ENCODE results near the gene BATF3.

The BATF3 gene

DNA sequence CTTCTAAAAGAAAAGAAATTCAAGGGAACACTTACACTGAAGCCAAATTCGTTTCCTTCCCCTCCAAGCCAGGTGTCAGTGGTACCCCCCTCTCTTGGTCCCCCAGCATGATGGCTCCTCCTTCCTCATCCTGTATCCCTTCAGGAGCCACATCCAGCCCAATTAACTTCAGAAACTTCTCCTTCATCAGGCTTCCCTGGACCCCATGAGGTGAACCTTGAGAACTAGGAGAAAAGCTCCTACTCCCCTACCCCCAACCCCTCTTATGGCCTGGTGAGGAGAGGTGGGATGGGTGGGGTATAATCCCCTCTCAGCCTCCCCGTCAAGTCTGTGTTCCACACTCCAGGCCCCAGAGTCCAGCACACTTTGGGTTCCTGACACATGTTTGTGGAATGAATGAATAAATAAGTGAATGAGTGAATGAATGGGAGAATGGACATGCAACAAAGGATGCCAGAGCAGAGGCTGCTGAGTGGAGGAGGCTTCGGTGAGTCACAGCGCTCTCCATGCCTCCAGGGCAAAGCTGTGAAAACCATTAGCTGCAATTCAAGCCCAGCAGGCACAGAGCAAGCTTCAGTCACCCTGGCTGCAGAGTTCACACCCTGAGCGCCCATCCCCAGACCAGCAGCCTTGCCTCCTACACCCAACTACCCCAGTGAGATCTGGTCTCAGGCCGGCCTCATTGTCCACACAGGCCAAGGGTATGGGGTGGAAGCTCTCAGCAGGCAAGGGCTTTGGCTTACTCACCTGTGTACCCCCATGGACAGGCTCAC lies 43.8 kb downstream of the BATF3 start:
- TF ChIP-seq, protein P1, sequence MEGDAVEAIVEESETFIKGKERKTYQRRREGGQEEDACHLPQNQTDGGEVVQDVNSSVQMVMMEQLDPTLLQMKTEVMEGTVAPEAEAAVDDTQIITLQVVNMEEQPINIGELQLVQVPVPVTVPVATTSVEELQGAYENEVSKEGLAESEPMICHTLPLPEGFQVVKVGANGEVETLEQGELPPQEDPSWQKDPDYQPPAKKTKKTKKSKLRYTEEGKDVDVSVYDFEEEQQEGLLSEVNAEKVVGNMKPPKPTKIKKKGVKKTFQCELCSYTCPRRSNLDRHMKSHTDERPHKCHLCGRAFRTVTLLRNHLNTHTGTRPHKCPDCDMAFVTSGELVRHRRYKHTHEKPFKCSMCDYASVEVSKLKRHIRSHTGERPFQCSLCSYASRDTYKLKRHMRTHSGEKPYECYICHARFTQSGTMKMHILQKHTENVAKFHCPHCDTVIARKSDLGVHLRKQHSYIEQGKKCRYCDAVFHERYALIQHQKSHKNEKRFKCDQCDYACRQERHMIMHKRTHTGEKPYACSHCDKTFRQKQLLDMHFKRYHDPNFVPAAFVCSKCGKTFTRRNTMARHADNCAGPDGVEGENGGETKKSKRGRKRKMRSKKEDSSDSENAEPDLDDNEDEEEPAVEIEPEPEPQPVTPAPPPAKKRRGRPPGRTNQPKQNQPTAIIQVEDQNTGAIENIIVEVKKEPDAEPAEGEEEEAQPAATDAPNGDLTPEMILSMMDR (IDR thresholded peaks at IDR 0.05; ENCODE audit: low read length, missing control alignments): no peak
- H3K4me3 ChIP-seq (replicated peaks; ENCODE audit: low read depth, low read length): no peak overlapping the region
- DNase-seq (ENCODE audit: low read depth): no peak

DNA sequence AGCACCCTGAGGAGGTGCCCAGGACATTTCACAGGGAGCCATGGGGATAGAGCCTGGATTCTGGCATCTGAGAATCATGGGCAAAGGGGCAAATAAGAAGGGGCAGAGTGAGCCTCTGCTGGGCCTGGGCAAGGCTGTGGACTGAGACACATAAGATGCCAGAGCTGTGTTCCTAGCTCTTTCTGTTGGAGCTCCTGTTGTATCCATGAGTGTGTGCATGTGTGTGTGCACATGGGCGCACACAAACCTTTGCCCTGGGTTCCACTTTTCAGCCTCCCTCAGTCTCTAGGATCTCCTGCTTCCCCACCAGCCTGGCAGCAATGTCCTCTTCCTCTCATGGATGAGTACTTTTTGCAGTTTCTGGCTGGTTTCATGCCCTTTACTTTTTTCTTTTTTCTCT lies 47.0 kb downstream of the BATF3 start:
- TF ChIP-seq, protein P1 (IDR thresholded peaks at IDR 0.05; ENCODE audit: low read length, missing control alignments): no peak
- no peak overlapping the region for H3K4me3 ChIP-seq (replicated peaks; ENCODE audit: low read depth, low read length)
- DNase-seq (ENCODE audit: low read depth): no peak

DNA sequence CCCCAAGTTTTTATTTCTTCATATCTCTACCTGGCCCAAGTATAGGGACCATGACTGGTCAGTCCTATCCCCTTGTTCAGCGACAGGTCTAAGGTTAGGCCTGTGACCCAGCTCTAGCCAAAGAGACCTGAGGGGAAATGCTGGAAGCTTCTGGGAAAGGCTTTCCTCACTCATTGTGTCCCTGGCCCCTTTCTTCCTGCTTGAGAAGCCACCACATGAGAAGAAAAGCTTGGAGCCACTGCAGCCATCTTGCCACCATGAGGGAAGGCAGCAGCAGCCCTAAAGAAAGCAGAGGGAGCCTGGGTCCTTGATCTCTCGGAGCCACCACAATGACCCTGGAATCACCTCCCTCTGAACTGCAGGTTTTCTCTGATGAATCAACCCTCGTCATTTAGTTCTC lies 47.7 kb downstream of the BATF3 start:
- TF ChIP-seq, protein P1 (IDR thresholded peaks at IDR 0.05; ENCODE audit: low read length, missing control alignments): no peak
- H3K4me3 ChIP-seq (replicated peaks; ENCODE audit: low read depth, low read length): no peak overlapping the region
- no peak for DNase-seq (ENCODE audit: low read depth)

DNA sequence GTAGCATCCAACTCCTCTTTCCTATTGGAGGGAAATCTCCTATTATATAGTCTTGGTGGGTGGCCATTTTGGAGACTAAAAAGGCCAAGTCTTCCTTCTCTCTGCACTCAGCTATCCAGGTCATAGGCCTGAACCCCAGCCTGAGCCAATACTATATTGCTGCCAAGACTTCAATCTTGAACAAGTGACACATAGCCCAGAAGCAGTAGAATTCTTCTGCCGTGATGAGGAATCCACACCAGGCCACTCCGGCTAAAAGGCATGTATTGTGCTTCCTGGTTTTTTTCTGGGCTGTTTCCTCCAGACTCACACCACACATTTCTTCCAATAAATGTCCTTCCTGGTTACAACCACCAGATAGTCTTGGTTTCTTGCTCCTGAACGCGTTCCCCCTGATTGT lies 48.1 kb downstream of the BATF3 start:
- H3K4me3 ChIP-seq (replicated peaks; ENCODE audit: low read depth, low read length): no peak overlapping the region
- TF ChIP-seq, protein P1 (IDR thresholded peaks at IDR 0.05; ENCODE audit: low read length, missing control alignments): no peak
- no peak for DNase-seq (ENCODE audit: low read depth)

DNA sequence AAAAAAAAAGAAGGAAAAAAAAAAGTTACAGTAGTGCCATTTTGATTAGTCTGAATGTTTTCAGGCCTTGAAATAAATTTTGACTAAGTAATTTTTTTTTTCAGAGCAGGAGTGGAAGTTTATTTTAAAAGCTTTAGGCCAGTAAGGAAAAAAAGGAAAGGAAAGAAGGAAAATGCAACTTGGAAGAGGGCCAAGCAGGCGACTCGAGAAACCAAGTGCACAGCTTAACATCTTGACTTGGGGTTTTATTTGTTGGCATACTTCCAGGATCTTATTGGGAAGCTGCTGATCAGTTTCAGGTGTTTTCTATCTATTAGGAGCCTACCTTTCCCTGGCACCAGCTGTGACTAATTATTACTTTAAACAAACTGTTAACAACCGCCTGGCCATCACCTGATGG lies 49.4 kb downstream of the BATF3 start:
- TF ChIP-seq, protein P1 (IDR thresholded peaks at IDR 0.05; ENCODE audit: low read length, missing control alignments): no peak
- H3K4me3 ChIP-seq (replicated peaks; ENCODE audit: low read depth, low read length): no peak overlapping the region
- DNase-seq (ENCODE audit: low read depth): no peak

DNA sequence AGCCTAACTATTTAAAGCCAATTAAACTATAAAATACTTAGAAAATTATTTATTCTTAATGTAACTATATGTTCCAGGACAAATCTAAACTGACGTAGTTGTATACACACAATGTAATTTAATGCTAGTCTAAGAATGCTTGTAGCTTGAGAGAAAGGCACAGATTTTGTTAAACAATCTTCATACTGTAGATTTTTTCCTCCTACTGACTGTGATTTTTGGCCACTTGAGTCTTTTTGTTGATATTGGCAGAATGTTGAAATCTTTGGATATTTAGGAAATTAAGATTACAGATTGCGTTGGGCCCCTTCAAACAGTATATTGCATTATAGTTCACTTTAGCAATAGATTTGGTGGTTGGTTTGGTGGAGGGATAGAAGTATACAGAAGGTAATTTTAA lies 50.6 kb downstream of the BATF3 start:
- no peak overlapping the region for H3K4me3 ChIP-seq (replicated peaks; ENCODE audit: low read depth, low read length)
- DNase-seq (ENCODE audit: low read depth): no peak
- TF ChIP-seq, protein P1 (IDR thresholded peaks at IDR 0.05; ENCODE audit: low read length, missing control alignments): no peak

DNA sequence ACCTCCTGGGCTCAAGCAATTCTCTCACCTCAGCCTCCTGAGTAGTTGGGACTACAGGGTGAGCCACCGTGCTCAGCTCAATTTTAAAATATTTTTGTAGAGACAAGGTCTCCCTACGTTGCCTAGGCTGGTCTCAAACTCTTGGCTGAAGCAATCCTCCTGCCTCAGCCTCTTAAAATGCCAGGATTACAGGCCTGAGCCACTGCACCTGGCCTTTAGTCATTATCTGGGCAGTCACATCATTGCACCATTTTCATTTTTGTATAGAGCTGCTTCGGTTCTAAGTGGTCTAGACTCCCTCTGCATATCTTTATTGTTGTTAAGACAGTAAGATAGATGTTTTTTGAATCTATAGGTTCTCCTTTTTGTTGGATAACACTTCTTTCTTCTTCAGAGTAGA lies 51.2 kb downstream of the BATF3 start:
- TF ChIP-seq, protein P1 (IDR thresholded peaks at IDR 0.05; ENCODE audit: low read length, missing control alignments): no peak
- no peak overlapping the region for H3K4me3 ChIP-seq (replicated peaks; ENCODE audit: low read depth, low read length)
- DNase-seq (ENCODE audit: low read depth): no peak

Measured in fibroblast of pulmonary artery (primary cell).